Ishikawa (cell line): ENCODE data around the gene RPP30.

Experiments
- CEBPB ChIP-seq: IDR thresholded peaks from 2 replicates; pipeline ENCODE4 v1.6.1; 2012
- CREB1 ChIP-seq: IDR thresholded peaks from 2 replicates; pipeline ENCODE4 v1.6.1; 2012; ENCODE audit warnings: low read depth
- EGR1 ChIP-seq: IDR thresholded peaks from 2 replicates; pipeline ENCODE4 v1.6.1; 2012
- EP300 ChIP-seq: IDR thresholded peaks from 2 replicates; pipeline ENCODE4 v1.6.1; 2012; ENCODE audit warnings: borderline replicate concordance
- FOXM1 ChIP-seq: IDR thresholded peaks from 2 replicates; pipeline ENCODE4 v1.6.1; 2012; ENCODE audit warnings: low read depth, borderline replicate concordance
- MAX ChIP-seq: IDR thresholded peaks from 2 replicates; pipeline ENCODE4 v1.6.1; 2012
- RAD21 ChIP-seq: IDR thresholded peaks from 2 replicates; pipeline ENCODE4 v1.6.1; 2012; ENCODE audit warnings: low read depth
- REST ChIP-seq: IDR thresholded peaks from 2 replicates; pipeline ENCODE4 v1.6.1; 2012; ENCODE audit warnings: low read depth, mild to moderate bottlenecking
- TAF1 ChIP-seq: IDR thresholded peaks from 2 replicates; pipeline ENCODE4 v1.6.1; 2012; ENCODE audit warnings: low read depth, mild to moderate bottlenecking
- TCF12 ChIP-seq: IDR thresholded peaks from 2 replicates; pipeline ENCODE4 v1.6.1; 2012; ENCODE audit warnings: low read depth
- TEAD4 ChIP-seq: IDR thresholded peaks from 2 replicates; pipeline ENCODE4 v1.6.1; 2012
- USF1 ChIP-seq: IDR thresholded peaks from 2 replicates; pipeline ENCODE4 v1.6.1; 2012
- YY1 ChIP-seq: IDR thresholded peaks from 2 replicates; pipeline ENCODE4 v1.6.1; 2012; ENCODE audit warnings: low read depth
- ZBTB7A ChIP-seq: IDR thresholded peaks from 2 replicates; pipeline ENCODE4 v1.6.1; 2012; ENCODE audit warnings: low read depth

- TF ChIP-seq REST = no peak
- no peak for TF ChIP-seq CREB1
- TF ChIP-seq EGR1 = no peak
- no peak for TF ChIP-seq EP300
- no peak for TF ChIP-seq TEAD4
- TF ChIP-seq TAF1 = no peak
- TF ChIP-seq FOXM1 = no peak
- no peak for TF ChIP-seq MAX
- TF ChIP-seq RAD21 = no peak
- no peak for TF ChIP-seq YY1
- TF ChIP-seq USF1 = no peak
- TF ChIP-seq ZBTB7A = no peak
- TF ChIP-seq CEBPB = no peak
- TF ChIP-seq TCF12 = no peak
Measured at GRCh38 chr10:90846746-90847145, 25.0 kb upstream of the RPP30 start.
